Measurements from ENCODE around the gene ORMDL3. TPM values are rescaled to one million over a fixed set of nuclear protein-coding genes. Genes with fewer than 3 reads are reported as not detected.

The ORMDL3 gene
- total RNA-seq, 2 experiments from 2014 or later, result 62.6 to 65.9 TPM

DNA sequence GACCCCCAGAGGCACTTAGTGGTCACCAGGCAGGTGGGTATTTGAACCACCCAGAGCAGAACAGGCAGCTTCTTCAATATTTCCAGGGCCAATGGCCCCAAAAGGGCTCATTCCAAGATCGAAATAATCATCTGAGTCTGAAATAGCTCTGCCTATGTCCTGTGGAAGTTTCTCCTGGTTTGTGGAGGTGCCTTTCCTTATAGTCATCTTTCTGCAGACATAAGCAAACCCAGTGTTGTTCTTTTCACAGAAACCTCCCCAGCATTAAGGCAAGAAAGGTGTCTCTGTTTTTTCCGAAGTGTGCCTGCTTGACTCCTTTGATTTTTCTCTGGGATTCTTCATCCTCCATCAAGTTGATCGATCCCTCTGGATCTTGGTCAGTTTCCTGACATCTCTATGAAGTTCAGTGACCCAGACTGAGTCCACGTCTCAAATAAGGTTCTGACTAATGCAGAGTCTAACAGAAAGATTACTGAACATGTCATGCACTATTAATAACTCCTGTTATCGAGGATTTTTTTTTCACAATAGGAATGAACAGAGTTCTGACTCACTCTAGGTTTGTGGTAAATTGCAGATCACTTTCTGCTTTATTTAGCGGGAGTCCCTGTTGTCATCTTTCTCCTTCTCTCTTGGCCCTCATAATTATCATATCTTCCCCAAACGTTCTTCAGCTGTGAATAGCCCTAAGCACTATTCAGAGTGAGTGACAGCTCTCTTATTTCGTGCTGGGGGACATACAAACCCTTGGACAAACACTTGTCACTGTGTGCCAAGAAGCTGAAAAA lies 1.7 kb upstream of the ORMDL3 start:
- peak overlapping the region; percentile 85 for H3K4me2 ChIP-seq (ENCODE audit: low read length)
- H3K36me3 ChIP-seq (ENCODE audit: insufficient read depth, low read length), result peaks cover 3% of the 10 kb centered on the region; the same call in 1 of the 2 replicates
- peaks cover 33% of the 10 kb centered on the region for H3K79me2 ChIP-seq (ENCODE audit: insufficient read depth, low read depth, low read length)
- H2AFZ ChIP-seq (ENCODE audit: low read length), result no peak overlapping the region
- no peak overlapping the region for H3K27ac ChIP-seq (ENCODE audit: low read depth, low read length, poor library complexity, severe bottlenecking)
- no peaks in the 10 kb centered on the region for H4K20me1 ChIP-seq (ENCODE audit: insufficient read depth, low read length)
- no peaks in the 10 kb centered on the region for H3K9me3 ChIP-seq (ENCODE audit: low read length)
- no TSS peak for BruUV-seq (replicated peaks)
- no peak for TF ChIP-seq EZH2phosphoT487 (IDR thresholded peaks at IDR 0.05; ENCODE audit: borderline replicate concordance, low read depth, low read length)
- TF ChIP-seq, protein P1, sequence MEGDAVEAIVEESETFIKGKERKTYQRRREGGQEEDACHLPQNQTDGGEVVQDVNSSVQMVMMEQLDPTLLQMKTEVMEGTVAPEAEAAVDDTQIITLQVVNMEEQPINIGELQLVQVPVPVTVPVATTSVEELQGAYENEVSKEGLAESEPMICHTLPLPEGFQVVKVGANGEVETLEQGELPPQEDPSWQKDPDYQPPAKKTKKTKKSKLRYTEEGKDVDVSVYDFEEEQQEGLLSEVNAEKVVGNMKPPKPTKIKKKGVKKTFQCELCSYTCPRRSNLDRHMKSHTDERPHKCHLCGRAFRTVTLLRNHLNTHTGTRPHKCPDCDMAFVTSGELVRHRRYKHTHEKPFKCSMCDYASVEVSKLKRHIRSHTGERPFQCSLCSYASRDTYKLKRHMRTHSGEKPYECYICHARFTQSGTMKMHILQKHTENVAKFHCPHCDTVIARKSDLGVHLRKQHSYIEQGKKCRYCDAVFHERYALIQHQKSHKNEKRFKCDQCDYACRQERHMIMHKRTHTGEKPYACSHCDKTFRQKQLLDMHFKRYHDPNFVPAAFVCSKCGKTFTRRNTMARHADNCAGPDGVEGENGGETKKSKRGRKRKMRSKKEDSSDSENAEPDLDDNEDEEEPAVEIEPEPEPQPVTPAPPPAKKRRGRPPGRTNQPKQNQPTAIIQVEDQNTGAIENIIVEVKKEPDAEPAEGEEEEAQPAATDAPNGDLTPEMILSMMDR (conservative IDR thresholded peaks at IDR 0.05; ENCODE audit: low read length), result no peak
- no peaks in the 10 kb centered on the region for H3K9me2 ChIP-seq (ENCODE audit: insufficient read depth, low read length)
- ChIA-PET CTCF (ENCODE audit: unreplicated experiment) (no interaction called here), POLR2A (no interaction called here)
- H3K4me3 ChIP-seq (ENCODE audit: low read depth, low read length, poor library complexity, severe bottlenecking), result peak overlapping the region; percentile 91
- intact Hi-C loops (cut with micrococcal nuclease; ENCODE audit: unreplicated experiment), result loop anchor here (5.0 kb wide), 1 partner anchor 152 kb away; no protein-coding TSS in a partner anchor
- H3K4me1 ChIP-seq (ENCODE audit: insufficient read depth, low read length, poor library complexity, severe bottlenecking), result peaks cover 38% of the 10 kb centered on the region
- DNase-seq (ENCODE audit: low spot score), result no peak

DNA sequence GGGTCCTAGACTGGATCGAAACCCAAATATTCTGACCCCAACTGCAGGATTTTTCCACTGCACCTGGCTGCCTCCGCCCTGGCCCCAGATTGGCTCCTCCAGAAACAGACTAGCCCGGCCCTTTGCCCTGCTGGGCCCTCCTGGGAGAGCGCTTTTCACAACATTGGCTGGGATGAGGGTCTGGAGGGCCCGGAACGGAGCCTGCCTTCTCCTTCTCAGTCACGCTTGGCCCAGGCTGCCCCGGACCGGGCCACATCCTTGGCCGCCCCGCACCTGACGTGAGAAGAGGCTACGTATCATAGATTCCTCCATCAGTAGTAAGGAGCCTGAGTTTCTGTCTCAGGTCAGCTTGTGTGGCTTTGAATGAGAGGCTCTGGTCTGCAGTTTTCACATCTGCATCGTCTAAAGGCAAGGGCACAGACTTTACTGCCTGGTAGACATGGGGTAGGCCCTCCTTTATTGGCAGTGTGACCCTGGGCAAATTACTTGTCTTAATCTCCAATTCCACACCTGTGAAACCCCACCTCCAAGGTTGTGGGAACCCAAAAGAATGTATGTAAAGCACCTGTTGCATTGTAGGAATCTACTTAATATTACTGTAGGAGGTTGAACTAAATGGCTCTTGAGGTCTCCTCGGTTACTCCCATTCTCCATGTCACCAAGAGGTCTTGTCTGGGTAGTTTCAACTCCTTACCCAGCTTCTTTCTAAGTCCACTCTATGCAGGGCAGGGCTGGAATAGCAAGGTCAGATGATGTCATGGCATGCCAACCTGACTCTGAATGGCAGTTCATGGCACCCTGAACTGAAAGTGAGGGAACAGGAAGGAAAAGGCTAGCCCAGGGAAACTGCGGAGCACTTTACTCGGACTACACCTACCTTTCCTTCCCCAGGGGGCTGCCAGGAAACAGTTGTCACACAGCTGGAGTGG lies 792 bp upstream of the ORMDL3 start:
- H3K4me1 ChIP-seq (ENCODE audit: insufficient read depth, low read length, poor library complexity, severe bottlenecking), result peaks cover 40% of the 10 kb centered on the region
- H3K36me3 ChIP-seq (ENCODE audit: insufficient read depth, low read length), result peaks cover 11% of the 10 kb centered on the region
- peaks cover 35% of the 10 kb centered on the region for H3K79me2 ChIP-seq (ENCODE audit: insufficient read depth, low read depth, low read length)
- TF ChIP-seq, protein P1 (conservative IDR thresholded peaks at IDR 0.05; ENCODE audit: low read length), result no peak
- no peak for TF ChIP-seq EZH2phosphoT487 (IDR thresholded peaks at IDR 0.05; ENCODE audit: borderline replicate concordance, low read depth, low read length)
- CTCF ChIA-PET (ENCODE audit: unreplicated experiment), result no interaction called here
- H3K9me2 ChIP-seq (ENCODE audit: insufficient read depth, low read length), result no peaks in the 10 kb centered on the region
- no peaks in the 10 kb centered on the region for H4K20me1 ChIP-seq (ENCODE audit: insufficient read depth, low read length)
- peak overlapping the region; percentile 91 for H3K4me3 ChIP-seq (ENCODE audit: low read depth, low read length, poor library complexity, severe bottlenecking)
- peak overlapping the region; percentile 93 for H2AFZ ChIP-seq (ENCODE audit: low read length)
- POLR2A ChIA-PET, result interaction anchor here (0.6 kb wide), 1 partner anchor 87 kb away, joined by 3 read pairs; no protein-coding TSS in a partner anchor
- H3K4me2 ChIP-seq (ENCODE audit: low read length), result peak overlapping the region; percentile 85
- peak overlapping the region; percentile 28 for H3K27ac ChIP-seq (ENCODE audit: low read depth, low read length, poor library complexity, severe bottlenecking)
- intact Hi-C loops (cut with micrococcal nuclease; ENCODE audit: unreplicated experiment), result loop anchor here (1.0 to 5.0 kb wide), 5 partner anchors 25 to 174 kb away; partner anchors contain the start of genes IKZF3 and PSMD3
- no peak for DNase-seq (ENCODE audit: low spot score)
- no peaks in the 10 kb centered on the region for H3K9me3 ChIP-seq (ENCODE audit: low read length)
- TSS peak; percentile 87 for BruUV-seq (replicated peaks)
